Islet of Langerhans (tissue), 1 donor: ENCODE measurements around the gene AURKB.
"Not testable (repeated sequence)": the region's sequence is repeated elsewhere in the genome, so short reads cannot be mapped to it uniquely, and the experiment has no call there.

Experiments
- FAIRE-seq: peaks from one replicate; lab custom pipeline; 2011; peaks lifted over from hg19 to GRCh38; lab: Jason Lieb, UNC

The AURKB gene

DNA sequence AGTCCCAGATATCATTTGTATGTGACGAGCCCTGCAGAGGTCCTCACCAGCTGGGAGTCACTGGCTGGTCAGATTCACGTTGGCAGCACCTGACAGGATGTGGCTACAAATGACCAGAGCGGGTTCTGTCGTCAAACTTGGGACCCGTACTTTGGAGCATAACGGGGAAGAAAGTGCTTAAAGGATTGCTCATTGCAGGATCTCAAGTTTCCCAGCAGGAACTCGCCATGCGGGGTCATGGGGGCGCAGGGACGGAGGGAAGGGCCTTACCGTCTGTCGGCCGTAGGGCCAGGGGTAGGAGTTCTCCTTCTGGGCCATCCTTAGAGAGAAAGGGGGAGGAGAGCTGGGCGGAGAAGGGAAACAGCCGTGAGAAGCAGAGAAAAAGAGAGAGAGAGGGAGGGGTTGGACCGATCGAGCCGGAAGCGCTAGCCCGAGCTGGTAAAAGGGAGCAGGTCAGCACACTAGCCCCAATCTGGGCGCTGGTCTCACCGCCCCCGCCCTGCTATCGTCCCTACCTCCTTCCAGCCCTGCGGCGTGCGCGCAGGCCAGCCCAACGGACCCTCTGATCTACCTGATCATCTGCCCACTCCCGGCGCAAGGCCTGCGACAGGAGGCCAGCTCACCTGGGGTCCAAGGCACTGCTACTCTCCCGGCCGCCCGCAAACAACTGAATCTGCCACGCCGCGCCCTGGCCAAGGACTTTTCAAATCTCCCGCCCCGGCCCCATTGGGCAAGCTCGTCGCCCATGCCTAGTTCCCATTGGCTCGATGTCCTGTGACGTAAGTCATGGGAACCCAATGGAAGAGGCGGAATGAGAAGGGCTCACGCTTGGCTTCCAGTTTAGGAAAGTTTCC lies at the start of gene AURKB:
Gene AURKB (minus strand): TSS at position 669 of the 854 bp plus-strand sequence. CDS start 351 bp downstream, at position 318.
- FAIRE-seq = peak; percentile 89

DNA sequence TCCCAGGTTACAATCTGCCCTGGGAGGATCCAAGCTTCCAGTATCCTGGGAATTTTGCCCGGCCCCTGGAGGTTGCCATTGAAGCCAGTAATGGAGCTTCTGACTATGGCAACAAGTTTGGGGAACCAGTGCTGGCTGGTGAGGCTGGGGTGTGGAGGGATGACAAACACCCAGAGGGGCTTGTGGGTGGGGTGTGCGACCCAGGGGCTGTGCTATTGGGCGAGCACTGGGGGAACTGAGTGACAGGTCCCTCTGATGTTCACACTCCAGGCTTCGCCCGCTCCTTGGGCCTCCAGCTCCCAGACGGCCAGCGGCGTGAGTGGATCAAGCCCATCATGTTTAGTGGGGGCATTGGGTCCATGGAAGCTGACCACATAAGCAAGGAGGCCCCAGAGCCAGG lies 47.4 kb upstream of the AURKB start:
- FAIRE-seq = no peak

DNA sequence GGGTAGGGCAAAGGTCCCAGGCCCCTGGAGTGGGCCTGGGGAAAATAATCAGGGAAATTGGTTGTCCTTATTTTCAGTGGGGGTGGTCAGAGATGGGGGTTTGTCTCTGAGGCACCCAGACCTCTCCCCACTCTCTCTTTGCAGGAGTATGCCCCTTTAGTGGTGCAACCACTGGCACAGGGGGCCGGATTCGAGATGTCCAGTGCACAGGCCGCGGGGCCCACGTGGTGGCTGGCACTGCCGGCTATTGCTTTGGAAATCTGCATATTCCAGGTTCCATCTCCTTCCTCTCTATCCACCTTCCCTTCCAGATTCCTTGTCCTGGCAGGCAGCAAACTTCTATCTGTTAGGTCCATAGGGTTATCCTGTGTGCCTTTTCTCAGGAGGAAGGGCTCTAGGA lies 46.3 kb upstream of the AURKB start:
- no peak for FAIRE-seq

DNA sequence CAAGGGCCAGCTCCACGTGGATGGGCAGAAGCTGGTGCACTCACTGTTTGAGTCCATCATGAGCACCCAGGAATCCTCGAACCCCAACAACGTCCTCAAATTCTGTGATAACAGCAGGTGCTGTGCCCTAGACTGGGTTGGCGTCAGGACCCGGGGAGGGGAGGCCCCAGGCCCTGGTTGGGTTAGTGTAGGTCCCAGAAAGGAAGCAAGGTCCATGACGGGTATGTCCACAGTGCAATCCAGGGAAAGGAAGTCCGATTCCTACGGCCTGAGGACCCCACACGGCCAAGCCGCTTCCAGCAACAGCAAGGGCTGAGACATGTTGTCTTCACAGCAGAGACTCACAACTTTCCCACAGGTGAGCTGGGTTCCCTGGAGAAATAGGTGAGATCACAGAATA lies 45.9 kb upstream of the AURKB start:
- FAIRE-seq = no peak

DNA sequence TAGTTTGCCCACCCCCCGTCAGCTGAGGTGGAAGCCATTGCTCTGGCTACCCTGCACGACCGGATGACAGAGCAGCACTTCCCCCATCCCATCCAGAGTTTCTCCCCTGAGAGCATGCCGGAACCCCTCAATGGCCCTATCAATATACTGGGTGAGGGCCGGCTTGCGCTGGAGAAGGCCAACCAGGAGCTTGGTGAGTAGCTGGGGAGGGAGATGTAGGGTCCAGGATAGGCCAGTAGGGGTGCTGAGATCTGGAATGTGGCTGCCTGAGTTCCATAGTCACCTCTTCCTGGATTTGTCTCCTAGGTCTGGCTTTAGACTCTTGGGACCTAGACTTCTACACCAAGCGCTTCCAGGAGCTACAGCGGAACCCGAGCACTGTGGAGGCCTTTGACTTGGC lies 45.1 kb upstream of the AURKB start:
- no peak for FAIRE-seq

DNA sequence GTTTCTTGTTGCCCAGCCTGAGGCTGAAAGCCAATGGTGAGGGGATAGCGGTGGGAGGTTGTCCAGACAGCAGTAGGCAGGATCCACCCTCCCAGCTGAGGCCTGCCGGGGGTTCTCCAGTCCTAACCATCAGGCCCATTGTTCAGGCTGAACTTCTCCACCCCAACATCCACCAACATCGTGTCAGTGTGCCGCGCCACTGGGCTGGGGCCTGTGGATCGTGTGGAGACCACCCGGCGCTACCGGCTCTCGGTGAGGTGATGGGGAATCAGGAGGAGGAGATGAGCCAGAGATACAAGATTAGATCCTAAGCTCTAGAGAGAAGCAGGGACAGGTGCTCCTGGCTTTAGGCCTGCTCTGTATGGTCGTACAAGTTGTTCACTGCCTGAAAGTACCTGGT lies 44.5 kb upstream of the AURKB start:
- no peak for FAIRE-seq

DNA sequence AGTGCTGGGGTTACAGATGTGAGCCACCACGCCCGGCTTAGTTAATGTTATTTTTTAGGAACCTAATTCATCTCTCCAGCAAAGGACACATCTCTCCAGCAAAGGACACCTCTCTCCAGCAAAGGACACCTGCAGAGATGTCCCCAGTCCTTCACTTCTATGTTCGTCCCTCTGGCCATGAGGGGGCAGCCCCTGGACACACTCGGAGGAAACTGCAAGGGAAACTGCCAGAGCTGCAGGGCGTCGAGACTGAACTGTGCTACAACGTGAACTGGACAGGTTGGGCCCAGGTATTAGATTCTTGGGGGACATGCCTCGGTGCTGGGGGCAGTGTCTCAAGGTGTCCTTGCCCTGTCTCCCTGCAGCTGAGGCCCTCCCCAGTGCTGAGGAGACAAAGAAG lies 43.4 kb upstream of the AURKB start:
- no peak for FAIRE-seq

DNA sequence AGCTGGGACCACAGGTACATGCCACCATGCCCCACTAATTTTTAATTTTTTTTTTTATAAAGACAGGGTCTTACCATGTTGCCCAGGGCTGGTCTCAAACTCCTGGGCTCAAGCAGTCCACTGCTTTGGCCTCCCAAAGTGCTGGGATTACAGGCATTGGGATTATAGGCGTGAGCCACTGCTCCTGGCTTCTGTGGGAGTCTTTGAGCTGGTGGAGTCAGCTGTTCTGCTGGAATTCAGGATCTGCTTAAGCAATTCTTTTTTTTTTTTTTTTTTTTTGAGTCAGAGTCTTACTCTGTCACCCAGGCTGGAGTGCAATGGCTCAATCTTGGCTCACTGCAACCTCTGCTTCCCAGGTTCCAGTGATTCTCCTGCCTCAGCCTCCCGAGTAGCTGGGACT lies 41.0 kb upstream of the AURKB start:
- FAIRE-seq = not testable (repeated sequence)

DNA sequence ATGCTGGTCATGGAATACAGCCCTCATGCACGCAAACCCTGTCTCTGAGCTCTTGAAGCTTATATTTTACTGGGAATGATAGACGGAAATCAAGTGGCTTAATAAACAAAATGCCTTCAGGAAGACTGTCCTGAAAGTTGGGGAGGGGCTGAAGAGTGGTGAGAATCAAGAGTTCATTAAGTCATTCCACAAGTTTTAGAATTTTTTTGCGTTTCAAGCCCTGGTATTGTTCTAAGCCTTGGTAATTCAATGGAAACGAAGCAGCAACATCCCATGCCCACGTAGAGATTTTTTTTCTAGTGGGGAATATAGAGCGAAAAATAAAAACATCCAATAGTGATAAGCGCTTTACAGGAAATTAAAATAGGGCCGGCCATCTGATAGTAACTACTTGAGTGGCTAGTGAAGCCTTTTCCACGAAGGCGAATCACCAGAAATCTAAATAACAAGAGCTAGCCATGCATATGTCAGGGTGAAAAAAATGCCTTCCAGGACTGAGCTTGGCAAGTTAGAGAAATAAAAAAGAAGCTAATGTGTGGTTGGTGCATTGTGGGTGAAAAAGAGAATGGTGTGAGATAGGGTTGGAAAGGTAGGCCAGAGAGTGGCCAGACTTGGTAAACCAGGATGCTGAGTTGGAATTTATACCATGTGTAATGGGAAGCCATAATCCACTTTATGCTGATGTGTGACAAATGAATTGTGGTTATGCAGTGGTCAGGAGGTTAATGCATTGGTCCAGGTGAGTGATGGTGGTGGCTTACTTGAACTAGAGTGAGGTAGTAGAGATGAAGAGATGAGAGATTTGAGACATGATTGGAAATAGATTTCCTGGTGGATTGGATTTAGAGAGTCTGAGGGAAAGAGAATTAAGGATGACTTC lies 39.5 kb upstream of the AURKB start:
- FAIRE-seq = no peak

DNA sequence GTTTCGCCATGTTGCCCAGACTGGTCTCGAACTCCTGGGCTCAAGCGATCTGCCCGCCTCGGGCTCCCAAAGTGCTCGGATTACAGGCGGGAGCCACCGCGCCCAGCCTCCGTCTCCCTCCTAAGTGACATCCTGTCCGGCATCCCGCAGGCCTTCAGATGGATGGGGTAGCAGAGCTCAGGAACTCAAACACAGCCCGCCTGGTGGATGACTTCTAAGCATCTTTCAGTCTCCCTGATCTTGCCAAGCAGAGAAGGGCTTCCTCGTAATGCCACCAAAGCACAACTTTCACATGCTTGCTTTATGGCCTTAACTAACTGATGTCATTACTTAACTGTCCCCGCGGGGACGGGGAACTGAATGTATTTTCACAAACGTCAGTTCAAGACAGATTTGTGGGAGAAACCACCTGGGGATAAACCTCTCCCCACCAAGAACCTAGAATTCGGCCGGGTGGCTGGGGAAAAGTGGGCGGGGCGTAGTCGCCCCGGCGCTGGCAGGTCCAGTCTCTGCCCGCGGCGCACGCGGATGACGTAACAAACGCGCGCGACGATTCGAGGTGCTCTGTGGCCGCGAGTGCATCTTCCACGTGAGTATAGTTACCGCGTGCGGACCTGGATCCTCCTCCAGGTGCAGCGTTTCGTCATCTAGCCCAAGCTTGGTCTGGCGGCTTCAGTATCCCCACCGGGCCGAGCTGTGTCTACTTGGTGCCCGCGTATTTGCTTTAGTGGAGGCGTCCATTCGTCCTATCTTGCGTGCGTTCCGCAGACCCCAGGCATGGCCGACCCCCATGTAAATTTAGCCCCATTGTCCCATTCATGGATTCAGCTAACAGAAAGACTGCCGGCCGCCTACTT lies 38.6 kb upstream of the AURKB start, which contains the start of gene PFAS:
Gene PFAS (plus strand): TSS at position 539 of the 857 bp plus-strand sequence. CDS start 4,649 bp downstream, outside the sequence.
- no peak for FAIRE-seq

DNA sequence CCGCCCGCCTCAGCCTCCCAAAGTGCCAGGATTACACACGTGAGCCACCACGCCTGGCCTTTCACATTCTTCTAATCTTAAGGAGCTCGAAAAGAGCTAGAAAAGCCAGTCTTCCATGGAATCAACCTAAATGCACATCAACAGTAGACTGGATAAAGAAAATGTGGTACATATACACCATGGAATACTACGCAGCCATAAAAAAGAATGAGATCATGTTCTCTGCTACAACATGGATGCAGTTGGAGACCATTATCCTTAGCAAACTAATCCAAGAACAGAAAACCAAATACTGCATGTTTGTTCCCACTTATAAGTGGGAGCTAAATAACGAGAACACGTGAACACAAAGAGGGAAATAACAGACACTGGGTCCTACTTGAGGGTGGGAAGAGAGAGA lies 34.4 kb upstream of the AURKB start:
- FAIRE-seq = no peak

DNA sequence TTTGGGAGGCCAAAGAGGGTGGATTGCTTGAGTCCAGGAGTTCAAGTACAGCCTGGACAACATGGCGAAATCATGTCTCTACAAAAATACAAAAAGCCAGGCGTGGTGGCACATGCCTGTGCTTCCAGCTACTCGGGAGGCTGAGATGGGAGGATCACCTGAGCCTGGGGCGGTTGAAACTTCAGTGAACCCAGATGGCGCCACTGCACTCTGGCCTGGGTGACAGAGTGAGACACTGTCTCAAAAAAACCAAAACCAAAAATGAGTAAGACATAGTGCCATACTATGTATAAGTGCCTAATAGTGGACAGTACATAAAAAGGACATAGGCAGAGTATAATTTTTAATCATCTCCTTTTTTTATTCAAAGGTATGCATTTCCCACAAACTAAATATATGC lies 33.5 kb upstream of the AURKB start:
- no peak for FAIRE-seq

DNA sequence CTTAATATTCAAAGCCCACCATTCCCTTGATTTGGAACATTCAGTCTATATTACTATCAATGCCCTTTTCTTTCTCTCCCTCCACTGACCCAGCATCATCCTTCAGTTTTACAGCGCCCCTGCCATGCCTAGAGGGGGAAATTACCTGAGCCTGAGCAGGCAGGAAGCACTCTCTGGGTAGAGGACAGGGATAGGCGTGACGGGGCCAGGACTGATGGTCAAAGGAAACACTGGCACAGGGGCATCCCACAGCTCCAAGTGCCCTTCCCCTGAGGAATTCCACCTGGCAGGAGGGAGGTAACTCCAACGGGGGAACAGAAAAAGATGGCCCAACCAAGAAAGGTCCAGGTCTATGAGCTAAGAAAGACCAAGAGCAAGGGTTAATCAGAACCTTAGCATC lies 27.5 kb upstream of the AURKB start:
- no peak for FAIRE-seq

DNA sequence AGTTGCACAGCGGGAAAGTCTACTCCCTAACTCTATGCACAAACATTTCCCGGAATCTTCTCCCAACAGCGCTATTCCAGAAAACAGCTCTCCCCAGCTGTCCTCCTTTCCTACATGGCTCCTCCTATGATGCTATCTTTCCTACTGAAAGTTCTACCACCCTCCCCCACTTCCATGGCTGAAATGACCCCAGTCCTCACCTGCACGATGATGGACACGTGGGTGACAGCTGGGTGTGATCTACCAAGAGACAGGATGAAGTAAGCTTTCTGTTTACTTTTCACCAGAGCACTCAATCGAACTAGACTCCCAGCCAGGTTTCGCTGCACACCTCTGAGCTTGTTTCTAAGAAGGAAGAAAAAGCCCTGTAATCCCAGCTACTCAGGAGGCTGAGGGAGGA lies 26.8 kb upstream of the AURKB start:
- no peak for FAIRE-seq

DNA sequence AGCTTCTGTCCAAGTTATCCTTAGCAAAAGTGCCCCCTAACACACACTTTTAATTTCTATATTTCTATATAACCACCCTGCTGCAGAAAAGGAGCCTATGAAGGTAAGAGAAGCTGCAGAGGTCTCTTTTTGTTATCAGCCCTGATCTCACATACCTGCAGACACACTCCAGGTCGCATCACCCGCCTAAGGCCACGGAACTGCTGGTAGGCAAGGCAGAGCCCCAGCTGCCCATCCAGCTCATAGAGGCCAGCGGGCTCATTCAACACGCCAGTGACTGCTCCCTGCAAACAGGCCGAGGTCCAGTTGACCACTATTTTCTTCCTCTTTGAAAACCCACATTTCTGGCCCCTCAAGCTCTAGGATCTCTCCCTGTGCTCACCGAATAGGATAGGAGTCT lies 25.3 kb upstream of the AURKB start:
- FAIRE-seq = no peak

DNA sequence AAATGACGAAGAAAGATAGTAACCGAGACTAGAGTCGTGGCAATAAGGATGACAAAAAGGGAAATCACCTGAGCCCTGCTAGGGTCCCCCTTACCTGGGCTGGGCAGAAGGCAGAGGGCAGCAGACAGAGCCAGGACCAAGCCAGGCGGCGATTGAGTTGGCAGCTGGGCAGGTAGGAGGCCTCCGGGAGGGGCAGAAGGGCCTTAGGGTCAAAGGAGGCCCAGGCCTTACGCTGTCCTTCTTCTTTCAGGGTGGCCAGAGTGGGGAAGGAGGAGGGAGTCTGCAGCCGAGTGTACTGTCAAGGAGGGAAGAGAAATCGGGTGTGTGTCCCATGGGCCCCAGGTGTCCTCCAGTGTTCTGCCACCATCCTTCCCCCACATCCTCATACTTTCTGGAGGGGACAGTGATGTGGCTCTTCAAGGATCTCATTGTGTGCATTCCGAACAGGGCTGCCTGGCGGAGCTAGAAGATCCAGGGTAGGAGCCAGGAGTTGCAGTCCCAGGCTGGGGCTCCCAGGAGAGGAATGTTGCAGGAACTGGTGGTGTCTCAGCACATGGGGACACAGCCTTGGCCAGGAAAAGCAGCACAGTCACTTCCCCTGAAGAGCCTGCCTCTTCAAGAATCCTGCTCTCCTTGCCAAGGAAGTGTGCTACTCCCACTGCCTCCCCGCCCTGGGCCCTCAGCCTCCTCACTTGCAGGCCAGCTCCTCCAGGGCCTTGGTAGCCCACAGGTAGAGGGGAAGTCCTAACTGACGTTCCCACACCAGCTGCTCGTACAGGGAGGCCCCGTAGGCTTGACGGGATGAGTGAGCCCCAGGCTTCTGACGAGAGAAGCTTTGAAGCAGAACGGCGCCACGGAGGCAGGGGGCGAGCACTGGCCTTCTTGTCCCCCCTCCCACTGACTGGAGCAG lies 24.2 kb upstream of the AURKB start:
- no peak for FAIRE-seq

DNA sequence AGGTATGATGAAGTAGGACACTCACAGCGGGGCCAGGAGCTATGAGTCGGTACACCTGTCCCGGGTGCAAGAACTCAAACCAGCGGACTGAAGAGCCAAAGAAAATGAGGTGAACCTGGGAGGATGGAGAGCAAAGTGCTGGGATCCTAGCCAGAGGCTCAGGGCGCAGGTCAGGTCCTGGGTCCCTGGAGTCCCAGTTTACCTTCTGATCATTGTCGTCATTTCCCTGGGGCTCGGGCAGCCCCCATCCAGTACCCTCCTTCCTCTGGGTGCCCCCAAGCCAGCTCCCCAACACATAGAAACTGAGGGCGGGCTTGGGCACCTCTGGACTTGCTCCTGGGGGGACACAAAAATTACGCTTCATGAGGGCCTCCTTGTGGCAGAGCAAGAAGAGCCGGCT lies 21.3 kb upstream of the AURKB start:
- no peak for FAIRE-seq

DNA sequence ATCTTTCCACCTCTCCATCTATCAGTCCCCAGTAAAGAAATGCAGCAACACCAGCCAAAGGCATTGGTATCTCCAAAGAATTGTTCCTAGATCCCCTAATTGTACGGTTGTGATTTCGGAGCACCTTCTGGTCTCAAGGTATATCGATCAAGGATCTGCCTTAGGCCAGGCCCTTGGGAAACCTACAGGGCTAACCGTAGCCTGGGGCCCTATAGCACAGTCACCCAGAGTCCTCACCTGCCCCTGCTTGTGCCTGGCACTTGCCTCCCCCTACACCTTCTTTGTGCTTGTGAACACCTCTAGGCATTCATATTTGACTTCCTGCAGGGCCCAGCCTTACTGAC lies 16.8 kb upstream of the AURKB start:
- no peak for FAIRE-seq

DNA sequence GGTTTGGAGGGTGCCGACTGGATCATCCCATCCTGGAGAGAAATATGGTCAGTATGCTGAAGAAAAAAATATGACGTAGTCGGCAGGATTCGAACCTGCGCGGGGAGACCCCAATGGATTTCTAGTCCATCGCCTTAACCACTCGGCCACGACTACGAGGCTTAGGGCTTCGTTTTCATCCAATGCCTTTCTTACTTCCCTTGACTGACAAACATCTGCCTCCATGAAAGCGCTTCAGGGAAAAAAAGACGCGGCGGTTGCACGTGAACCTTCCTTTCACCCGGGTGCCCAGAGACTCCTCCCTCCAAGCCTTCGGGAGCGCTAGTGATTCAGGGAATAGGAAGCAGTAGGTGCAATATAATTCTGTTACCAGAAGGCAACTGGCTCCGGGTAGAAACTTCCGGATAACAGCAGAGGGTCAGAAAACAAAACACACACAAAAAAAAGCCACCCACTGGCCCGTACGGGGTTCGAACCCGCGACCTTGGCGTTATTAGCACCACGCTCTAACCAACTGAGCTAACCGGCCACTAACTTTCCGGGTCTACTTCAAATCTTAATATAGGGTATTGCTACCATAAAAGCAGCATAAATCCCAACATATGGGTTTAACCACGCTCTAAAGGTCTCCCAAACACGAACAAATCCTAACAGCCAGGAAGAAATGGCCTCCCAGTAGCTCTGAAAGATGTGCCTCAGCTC lies 16.3 kb upstream of the AURKB start:
- no peak for FAIRE-seq

DNA sequence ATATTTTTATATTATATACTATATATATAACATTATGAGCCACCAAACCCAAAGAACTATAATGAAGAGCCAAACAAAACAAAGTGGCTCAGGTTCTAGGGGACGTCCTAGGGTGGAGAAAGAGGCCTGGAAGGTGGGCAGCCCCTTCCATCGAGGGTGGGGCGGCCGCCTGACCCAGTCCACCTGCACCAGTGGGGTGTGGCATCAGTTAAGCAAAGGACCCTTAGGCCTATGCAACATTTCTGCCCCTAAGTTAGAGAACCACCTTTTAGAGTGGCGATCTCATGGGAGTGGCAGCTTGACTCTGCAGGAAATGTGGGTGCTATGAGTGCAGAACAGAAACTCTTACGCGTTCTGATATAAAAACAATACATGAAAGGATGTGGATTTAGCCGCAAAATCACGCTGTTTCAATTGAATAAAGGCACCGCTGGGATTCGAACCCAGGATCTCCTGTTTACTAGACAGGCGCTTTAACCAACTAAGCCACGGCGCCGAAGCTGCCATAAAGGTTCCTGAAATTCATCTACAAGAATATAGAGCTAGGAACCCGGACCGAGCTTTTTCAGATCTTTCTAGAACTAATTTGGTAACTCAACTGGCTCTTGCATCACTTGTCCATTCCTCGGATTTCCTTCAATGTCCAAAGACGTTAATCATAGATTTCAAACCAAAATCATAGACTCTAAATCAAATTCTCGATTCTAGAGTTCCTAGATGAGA lies 15.6 kb upstream of the AURKB start:
- no peak for FAIRE-seq
